ENCODE results near the gene NUP160. TPM values are rescaled to one million over a fixed set of nuclear protein-coding genes. Genes with fewer than 3 reads are reported as not detected.

Gene NUP160
- polyA plus RNA-seq (45.5 and 49.6 TPM in 2 replicates), polyA minus RNA-seq (88.1 and 92.4 TPM in 2 replicates)

GRCh38 chr11:47847892-47848699 lies at the start of gene NUP160:
Gene NUP160, minus strand, starts transcription at chr11:47848350. Its CDS starts 32 bp downstream, at chr11:47848318.
- Histone ChIP-seq H4K20me1 (ENCODE audit: insufficient read depth) (peaks cover 4% of the 10 kb centered on the region), H3K9me2 (ENCODE audit: insufficient read depth, low read length) (no peaks in the 10 kb centered on the region), H3K36me3 (ENCODE audit: insufficient read depth, low read length) (no peaks in the 10 kb centered on the region), H3K9ac (ENCODE audit: low read length) (peak within 1 kb of the TSS; percentile 98), H3K4me3 (ENCODE audit: low read length) (peak within 1 kb of the TSS; percentile 97), H3K4me2 (ENCODE audit: low read length) (peak within 1 kb of the TSS; percentile 68), H3F3A (ENCODE audit: insufficient read depth, low read length, poor library complexity, severe bottlenecking) (no peaks in the 10 kb centered on the region), H2AFZ (ENCODE audit: low read depth, low read length) (peak within 1 kb of the TSS; percentile 98), H3K9me3 (ENCODE audit: low read length) (no peaks in the 10 kb centered on the region), H3K79me2 (replicated peaks; ENCODE audit: insufficient read depth, low read length) (peaks cover 31% of the 10 kb centered on the region), H3K27me3 (ENCODE audit: insufficient read depth, low read depth, low read length) (no peaks in the 10 kb centered on the region), H3K27ac (ENCODE audit: low read length) (peak within 1 kb of the TSS; percentile 99)
- TF ChIP-seq CTCF (IDR thresholded peaks at IDR 0.05; ENCODE audit: poor library complexity, severe bottlenecking), result peak; percentile 22
- TF ChIP-seq REST (IDR thresholded peaks at IDR 0.05; ENCODE audit: borderline replicate concordance), result peak; percentile 89
- no peak for TF ChIP-seq EZH2 (IDR thresholded peaks at IDR 0.05; ENCODE audit: borderline replicate concordance, insufficient read depth, low read length, poor library complexity, severe bottlenecking)
- TF ChIP-seq SMC3 (conservative IDR thresholded peaks at IDR 0.05; ENCODE audit: poor library complexity), result peak; percentile 35
- peak; percentile 94 for TF ChIP-seq MXI1 (conservative IDR thresholded peaks at IDR 0.05; ENCODE audit: poor library complexity, severe bottlenecking)
- TF ChIP-seq EP300 (conservative IDR thresholded peaks at IDR 0.05; ENCODE audit: poor library complexity, severe bottlenecking), result peak; percentile 63
- TF ChIP-seq POLR2AphosphoS5 (IDR thresholded peaks at IDR 0.05), result peak; percentile 100
- TF ChIP-seq RAD21 (conservative IDR thresholded peaks at IDR 0.05), result no peak
- TF ChIP-seq TAF1 (IDR thresholded peaks at IDR 0.05; ENCODE audit: low read depth), result peak; percentile 96

GRCh38 chr11:47896199-47896598 lies 48.0 kb upstream of the NUP160 start:
- Histone ChIP-seq H3K4me3 (ENCODE audit: low read length) (no peak overlapping the region), H3K9me2 (ENCODE audit: insufficient read depth, low read length) (no peaks in the 10 kb centered on the region), H3K4me2 (ENCODE audit: low read length) (no peak overlapping the region), H3K27ac (ENCODE audit: low read length) (no peak overlapping the region), H3K27me3 (ENCODE audit: insufficient read depth, low read depth, low read length) (no peaks in the 10 kb centered on the region), H3K79me2 (replicated peaks; ENCODE audit: insufficient read depth, low read length) (no peaks in the 10 kb centered on the region), H4K20me1 (ENCODE audit: insufficient read depth) (no peaks in the 10 kb centered on the region), H3K9ac (ENCODE audit: low read length) (no peak overlapping the region), H3F3A (ENCODE audit: insufficient read depth, low read length, poor library complexity, severe bottlenecking) (no peaks in the 10 kb centered on the region), H3K36me3 (ENCODE audit: insufficient read depth, low read length) (no peaks in the 10 kb centered on the region), H3K9me3 (ENCODE audit: low read length) (no peaks in the 10 kb centered on the region), H2AFZ (ENCODE audit: low read depth, low read length) (no peak overlapping the region)
- TF ChIP-seq REST (IDR thresholded peaks at IDR 0.05; ENCODE audit: borderline replicate concordance), result no peak
